ENCODE results near the gene DPP6.

- TF ChIP-seq, protein P1, sequence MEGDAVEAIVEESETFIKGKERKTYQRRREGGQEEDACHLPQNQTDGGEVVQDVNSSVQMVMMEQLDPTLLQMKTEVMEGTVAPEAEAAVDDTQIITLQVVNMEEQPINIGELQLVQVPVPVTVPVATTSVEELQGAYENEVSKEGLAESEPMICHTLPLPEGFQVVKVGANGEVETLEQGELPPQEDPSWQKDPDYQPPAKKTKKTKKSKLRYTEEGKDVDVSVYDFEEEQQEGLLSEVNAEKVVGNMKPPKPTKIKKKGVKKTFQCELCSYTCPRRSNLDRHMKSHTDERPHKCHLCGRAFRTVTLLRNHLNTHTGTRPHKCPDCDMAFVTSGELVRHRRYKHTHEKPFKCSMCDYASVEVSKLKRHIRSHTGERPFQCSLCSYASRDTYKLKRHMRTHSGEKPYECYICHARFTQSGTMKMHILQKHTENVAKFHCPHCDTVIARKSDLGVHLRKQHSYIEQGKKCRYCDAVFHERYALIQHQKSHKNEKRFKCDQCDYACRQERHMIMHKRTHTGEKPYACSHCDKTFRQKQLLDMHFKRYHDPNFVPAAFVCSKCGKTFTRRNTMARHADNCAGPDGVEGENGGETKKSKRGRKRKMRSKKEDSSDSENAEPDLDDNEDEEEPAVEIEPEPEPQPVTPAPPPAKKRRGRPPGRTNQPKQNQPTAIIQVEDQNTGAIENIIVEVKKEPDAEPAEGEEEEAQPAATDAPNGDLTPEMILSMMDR (optimal IDR thresholded peaks at IDR 0.05 in 1 of 3, IDR thresholded peaks at IDR 0.05 in 1 of 3, conservative IDR thresholded peaks at IDR 0.05 in 1 of 3; ENCODE audit: extremely low read depth in 1 of 3, insufficient read depth in 2 of 3, low read length in 3 of 3): no peak
- no peak for TF ChIP-seq EZH2 (IDR thresholded peaks at IDR 0.05; ENCODE audit: low read length)
Observed at GRCh38 chr7:154653281-154653680, 601.1 kb downstream of the DPP6 start.

Data from keratinocyte (primary cell).